Cardiac fibroblast (primary cell): ENCODE data around the gene UBE2H.

Source experiments
- DNase-seq, 2 donors: peaks; one replicate each; pipeline versions ENCODE4 v3.0.0 to v3.0.0-alpha.2; 2010; ENCODE audit warnings: low read depth in 2 of 2
- H3K4me3 ChIP-seq, 2 donors: replicated peaks in 1 of 2; 1 replicate in 1 of 2; 2 replicates in 1 of 2; pipeline ENCODE4 v1.5.1; 2011; ENCODE audit warnings: low read depth in 2 of 2, low read length in 2 of 2, mild to moderate bottlenecking in 2 of 2, moderate library complexity in 1 of 2
- CTCF ChIP-seq: IDR thresholded peaks from one replicate; pipeline ENCODE4 v1.5.1; 2011; ENCODE audit warnings: low read depth, mild to moderate bottlenecking, low read length, inconsistent platforms

Gene UBE2H

GRCh38 chr7:129793506-129794310 is 159.1 kb downstream of the UBE2H start:
- TF ChIP-seq CTCF = no peak
- no peak overlapping the region for H3K4me3 ChIP-seq
- no peak for DNase-seq

GRCh38 chr7:129792721-129793120 is 160.0 kb downstream of the UBE2H start:
- no peak for DNase-seq
- TF ChIP-seq CTCF = no peak
- H3K4me3 ChIP-seq = no peak overlapping the region

GRCh38 chr7:129790136-129790535 is 162.6 kb downstream of the UBE2H start:
- DNase-seq = no peak
- no peak for TF ChIP-seq CTCF
- H3K4me3 ChIP-seq = no peak overlapping the region

- TF ChIP-seq CTCF = no peak
These were observed 163.1 kb downstream of the UBE2H start for GRCh38 chr7:129789652-129790051.

GRCh38 chr7:129789000-129789399 is 163.8 kb downstream of the UBE2H start:
- H3K4me3 ChIP-seq = no peak overlapping the region
- no peak for DNase-seq
- TF ChIP-seq CTCF = no peak

More at GRCh38 chr7:129789652-129790051, 163.1 kb downstream of the UBE2H start:
- H3K4me3 ChIP-seq = no peak overlapping the region
- DNase-seq = no peak

- no peak overlapping the region for H3K4me3 ChIP-seq
- no peak for TF ChIP-seq CTCF
- no peak for DNase-seq
These were observed 165.8 kb downstream of the UBE2H start for GRCh38 chr7:129786825-129787563.
